Inflammatory macrophage treated with lipopolysaccharide for 1 hour (primary cell): Measurements from ENCODE around the gene EFNA4.

Experiments used
- DNase-seq, 2 donors: peaks; one replicate each; pipeline ENCODE4 v3.0.0-alpha.2; 2020 to 2022

Gene EFNA4

DNA sequence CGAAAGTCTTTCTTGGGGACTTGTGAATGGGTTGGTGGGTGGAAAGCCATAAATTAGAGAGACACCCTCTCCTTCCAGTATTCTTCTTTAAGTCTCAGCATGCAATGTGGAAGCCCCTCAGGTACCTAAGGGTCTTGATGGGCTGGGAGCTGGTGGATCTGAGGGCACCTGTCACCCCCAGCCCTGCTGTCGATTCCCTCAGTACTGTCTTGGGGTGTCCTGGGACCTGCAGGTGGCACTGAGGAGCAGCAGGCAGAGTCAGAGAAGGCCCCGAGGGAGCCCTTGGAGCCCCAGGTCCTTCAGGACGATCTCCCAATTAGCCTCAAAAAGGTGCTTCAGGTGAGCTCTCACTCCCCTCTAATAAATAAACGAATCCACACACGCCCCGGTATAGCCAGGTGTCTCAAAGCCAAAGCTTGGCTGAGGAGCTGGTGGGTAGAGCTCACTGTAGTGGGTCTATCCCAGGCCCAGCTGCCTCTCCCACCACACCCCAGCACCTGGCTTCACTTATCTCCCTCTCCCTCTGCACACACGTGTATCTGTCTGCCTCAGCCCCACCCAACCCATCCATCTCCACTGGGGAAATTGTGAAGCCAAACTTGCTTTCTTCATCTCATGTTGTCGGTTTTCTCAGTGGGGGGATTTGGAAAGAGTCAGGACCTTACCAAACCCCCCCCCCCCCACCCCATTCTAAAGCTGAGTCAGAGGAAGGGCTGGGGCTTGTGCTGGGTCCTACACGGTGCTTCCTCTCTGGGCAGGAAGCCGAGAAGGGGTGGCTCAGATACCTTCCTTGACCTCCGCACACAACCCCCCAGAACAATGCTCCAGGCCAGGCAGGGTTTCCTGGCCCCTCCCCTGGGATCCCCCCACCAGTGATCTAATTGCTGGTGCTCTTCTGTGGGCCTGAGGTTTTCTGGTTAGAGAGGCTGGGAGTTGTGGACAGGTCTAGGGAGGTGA lies 10.8 kb upstream of the EFNA4 start:
- no peak for DNase-seq

DNA sequence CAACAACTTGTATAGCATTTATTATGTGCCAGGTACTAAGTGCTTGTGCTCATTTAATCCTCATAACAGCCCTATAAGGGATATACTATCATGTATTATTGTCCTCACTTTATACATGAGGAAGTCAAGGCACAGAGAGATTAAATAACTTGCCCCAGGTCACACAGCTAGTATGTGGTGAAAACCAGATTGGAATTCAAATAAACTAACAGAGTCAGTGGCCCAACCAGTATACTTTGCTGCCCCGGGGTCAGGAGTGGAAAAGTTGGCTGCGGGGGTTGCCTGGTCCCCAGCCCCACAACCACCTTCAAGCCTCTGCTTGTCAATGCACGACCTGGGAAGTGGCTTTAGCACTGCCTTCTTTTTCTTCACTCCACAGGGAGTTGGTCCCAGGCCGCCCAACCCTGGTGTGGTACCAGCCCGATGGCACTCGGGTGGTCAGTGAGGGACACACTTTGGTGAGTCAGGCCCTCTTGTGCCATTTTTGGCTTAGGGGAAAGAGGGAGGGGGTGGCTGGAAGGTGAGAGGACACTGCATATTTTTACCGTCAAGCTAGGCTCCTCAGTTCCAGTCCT lies 9.9 kb upstream of the EFNA4 start:
- DNase-seq = no peak

DNA sequence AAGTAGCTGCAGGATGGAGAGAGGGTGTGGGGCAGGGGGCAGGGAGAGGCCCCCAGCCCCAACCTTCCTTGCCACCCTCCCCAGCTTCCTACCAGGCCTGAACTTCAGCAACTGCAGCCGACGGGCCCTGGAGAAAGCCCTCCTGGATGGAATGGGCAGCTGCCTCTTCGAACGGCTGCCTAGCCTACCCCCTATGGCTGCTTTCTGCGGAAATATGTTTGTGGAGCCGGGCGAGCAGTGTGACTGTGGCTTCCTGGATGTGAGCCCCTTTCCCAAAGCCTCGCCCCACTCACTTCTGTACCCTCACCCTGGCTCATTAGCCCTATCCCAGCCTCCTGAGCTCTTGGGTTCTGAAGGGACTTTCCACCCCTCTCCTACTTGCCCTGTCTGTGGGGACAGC lies 6.4 kb upstream of the EFNA4 start:
- DNase-seq = no peak

DNA sequence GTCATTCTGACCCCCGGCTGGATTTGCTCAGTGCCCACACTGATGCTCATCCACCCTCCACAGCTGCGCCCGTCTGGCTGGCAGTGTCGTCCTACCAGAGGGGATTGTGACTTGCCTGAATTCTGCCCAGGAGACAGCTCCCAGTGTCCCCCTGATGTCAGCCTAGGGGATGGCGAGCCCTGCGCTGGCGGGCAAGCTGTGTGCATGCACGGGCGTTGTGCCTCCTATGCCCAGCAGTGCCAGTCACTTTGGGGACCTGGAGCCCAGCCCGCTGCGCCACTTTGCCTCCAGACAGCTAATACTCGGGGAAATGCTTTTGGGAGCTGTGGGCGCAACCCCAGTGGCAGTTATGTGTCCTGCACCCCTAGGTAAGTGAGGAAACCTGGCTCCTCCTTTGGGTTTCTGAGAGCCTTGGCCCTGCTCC lies 5.7 kb upstream of the EFNA4 start:
- DNase-seq = no peak

DNA sequence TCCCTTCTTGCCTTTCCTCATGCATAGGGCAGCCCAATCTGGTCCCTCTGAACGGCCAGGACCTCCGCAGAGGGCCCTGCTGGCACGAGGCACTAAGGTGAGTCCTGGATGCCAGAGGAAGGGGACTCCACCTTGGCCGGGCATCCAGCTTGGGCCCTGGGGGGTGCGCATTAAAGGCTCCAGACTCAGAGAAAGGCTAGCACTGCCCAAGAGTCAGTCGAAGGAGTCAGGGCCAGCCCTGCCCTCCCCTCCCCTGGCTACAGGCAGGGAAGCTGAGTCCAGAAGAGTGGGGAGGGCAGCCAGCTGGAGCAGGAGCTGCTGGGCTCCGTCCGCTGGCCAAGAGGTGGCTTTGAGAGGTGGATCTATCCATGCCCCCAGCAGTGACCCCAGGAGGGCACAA lies 2.8 kb upstream of the EFNA4 start:
- no peak for DNase-seq

DNA sequence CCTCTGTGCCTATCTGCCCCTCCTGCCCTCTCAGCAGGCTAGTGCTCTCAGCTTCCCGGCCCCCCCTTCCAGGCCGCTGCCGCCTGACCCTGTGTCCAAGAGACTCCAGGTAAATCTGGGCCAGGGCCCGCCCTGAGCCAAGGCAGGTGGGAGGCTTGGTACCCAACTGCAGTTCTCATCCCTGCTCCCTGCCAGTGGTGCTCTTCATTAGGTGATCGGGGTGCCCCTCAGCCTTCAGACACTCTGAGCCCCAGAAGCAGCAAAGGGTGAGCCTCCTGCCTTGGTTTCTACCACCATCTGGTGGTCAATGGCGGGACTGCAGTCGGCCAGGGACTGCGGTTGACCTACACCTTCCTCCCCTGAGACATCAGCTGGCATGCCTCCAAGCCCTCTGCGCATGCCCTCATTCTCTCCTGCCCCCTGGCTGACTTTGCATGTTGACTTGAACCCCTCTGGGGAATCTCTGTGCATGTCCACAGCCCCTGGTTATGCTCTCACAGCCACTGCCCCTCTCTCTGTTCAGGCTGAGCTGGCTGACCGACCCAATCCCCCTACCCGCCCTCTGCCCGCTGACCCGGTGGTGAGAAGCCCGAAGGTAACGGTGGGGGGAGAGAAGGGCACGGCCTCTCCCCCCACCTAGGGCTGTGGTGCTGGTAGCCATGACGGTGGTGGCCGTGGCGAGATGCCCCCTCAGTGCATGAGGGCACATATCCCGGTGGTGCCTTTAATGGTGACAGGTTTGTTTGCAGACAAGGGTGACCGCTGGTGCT lies 2.0 kb upstream of the EFNA4 start:
- DNase-seq = peak in 1 of 2 donors; percentile 96

DNA sequence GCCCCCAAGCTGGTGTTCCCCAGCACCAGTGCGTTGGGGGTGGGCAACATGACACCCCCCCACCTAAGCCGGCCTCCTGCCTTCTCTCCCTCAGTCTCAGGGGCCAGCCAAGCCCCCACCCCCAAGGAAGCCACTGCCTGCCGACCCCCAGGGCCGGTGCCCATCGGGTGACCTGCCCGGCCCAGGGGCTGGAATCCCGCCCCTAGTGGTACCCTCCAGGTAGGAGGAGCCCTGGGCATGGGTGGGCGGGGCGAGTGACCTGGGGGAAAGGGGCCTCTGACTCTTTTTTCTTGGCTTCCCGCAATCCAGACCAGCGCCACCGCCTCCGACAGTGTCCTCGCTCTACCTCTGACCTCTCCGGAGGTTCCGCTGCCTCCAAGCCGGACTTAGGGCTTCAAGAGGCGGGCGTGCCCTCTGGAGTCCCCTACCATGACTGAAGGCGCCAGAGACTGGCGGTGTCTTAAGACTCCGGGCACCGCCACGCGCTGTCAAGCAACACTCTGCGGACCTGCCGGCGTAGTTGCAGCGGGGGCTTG lies 1.3 kb upstream of the EFNA4 start:
- no peak for DNase-seq

DNA sequence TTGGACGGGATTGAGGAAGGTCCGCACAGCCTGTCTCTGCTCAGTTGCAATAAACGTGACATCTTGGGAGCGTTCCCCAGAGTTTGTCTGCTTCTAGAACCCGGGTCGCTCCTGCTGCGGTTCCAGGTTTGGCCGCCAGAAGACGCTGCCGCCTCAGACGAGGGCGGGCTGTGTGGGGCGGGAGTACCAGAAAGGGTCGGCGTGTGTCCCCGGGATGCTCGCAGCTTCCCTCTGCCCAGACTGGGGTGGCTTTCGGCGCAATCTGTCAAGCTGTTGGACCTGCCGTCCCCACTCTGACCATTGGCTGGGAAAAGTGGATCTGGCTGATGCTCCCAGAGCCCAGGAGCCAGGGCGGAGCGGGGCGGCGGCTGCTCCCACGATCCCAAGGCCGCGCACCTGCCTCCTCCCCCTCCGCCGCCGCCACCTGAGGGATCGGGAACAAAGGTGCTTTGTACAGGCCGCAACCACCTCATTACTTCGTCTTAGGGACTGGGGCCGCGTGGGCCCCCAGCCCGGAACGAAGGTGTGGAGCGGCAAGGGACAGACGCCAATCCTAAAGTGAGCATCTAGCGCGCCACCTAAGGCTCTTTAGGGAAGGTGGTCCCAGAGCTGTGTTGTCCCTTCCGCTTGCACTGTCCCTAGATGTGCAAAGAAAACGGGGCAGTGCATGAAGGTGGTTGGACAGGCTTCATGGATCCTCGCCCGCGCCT lies 683 bp upstream of the EFNA4 start:
- peak in 1 of 2 donors; percentile 63 for DNase-seq

DNA sequence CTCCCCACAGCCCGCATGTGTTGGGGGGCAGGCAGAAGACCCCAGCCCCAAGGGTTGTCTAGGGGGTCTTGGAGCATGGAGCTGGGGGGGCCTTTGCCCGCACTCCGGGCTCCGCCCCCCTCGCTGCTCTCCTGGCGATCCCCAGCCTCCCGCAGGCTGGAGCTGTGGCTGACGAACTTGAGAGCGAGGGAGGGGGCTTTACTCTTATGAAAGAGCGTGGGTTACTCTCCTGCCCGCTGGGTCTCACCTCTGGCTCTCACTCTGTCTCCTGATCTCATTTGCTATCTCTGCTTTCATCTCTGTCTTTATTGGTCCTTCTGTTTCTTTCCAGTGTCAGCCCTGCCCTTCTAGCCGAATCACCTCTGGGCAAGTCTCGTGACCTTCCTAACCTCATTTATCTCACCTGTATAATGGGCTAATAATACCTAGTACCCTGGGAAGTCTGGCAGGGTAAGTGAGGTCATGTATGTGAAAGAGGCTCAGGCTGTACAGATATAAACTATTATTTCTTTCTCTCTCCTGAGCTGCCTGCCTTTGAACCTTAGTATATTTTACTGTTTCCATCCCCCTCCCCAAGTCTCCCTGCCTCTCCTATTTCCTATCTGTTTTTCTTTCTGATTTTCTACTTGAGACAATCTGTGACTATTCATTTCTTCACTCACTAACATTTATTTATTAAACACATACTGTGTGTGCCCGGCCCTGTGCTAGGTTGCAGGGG lies 731 bp downstream of the EFNA4 start:
- no peak for DNase-seq

DNA sequence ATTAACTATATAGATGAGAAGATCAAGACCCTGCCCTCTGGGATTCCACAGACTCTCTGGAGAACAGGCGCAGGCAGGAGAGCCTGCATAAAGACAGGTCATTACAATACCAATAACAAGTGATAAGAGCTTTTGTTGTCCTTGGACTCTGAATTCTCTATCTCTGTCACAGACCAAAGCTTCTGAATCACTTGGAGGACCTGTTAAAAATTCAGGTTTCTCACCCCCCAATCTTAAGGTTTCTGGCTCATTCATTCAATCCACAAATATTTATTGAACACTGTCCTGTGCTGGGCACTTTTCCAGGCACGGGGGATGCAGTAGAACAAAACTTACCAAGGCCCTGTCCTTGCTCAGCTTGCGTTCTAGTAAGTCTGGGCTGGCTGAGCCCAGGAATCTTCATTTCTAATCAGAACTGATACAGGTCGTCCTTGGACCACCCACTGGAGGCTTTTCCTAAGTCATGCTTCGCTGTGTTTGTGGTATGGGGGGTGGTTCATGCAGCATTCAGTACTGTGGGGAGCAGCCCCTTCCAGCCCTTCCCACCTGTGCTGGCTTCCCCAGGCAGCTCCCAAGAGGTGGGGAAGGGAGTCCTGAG lies 1.4 kb downstream of the EFNA4 start:
- no peak for DNase-seq

DNA sequence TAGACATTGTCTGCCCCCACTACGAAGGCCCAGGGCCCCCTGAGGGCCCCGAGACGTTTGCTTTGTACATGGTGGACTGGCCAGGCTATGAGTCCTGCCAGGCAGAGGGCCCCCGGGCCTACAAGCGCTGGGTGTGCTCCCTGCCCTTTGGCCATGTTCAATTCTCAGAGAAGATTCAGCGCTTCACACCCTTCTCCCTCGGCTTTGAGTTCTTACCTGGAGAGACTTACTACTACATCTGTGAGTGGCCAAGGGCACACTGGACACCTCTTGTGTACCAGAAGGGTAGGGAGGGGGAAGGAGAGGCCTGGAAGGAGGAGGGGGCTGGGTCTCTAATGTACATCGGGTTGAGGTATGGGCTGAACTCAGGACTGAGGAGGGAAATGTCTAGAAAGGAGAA lies 3.2 kb downstream of the EFNA4 start:
- no peak for DNase-seq

DNA sequence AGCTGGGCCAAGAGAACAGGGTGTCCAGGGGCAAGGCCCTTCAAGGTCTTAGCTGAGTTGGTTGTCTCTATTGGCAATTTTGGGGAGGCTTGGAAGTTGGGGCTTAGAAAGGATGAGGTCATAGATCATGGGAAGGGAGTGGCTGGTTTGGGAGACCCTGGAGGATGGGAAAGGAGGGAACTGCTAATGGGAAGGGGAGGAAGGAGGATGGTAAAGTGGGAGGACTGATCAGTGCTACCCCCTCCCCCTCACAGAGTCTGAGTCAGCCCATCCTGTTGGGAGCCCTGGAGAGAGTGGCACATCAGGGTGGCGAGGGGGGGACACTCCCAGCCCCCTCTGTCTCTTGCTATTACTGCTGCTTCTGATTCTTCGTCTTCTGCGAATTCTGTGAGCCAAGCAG lies 5.1 kb downstream of the EFNA4 start:
- DNase-seq = no peak

DNA sequence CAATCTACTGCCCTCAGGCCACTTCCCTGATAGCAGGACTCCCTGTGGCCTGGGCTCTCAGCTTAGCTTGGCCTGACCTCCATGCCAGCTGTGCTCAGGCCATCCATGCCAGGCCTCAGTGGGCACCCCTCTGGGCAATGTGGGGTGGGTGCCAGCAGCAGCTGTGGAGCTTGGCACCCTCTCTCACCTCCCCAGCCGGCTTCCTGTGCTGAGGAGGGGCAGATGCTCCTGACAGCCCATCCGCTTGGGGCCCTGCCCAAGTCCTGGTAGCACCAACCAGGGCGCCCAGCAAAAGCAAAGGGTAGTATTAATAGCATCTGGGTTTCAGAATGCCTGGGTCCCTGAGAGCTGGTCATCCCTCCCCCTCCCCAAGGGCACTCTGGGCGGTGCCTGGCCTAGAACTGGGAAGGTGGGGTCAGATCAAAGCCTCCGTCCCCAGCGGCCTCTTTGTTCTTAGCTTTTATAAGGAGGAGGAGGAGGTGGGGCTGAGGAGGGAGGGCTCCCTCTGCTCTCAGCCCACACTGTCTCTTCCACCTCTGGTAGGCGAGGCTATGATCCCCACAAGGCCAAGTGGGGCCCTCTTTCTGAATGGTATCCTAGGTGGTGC lies 6.1 kb downstream of the EFNA4 start:
- DNase-seq = no peak

DNA sequence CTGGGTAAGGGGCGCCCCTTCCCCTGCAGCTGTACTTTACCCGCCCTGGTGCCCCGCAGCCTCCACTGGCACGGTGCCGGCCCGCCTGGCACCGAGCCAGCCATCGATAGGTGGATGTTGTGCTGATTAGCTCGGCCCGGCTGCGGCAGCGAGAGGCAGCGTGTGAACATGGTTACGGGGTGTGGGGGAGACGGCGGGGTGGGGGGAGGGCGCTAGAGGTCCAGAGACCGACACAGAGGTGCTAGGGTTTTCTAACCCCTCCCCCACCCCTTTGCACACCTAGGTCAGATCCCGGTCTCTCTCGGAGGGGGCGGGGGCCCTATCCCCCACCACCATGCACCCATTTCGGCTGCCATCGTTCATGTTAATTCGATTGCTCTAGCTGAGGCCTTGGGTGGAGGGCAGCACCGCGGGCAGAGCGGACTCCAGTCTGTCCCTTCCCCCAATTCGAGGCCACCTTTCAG lies 6.7 kb downstream of the EFNA4 start:
- no peak for DNase-seq

DNA sequence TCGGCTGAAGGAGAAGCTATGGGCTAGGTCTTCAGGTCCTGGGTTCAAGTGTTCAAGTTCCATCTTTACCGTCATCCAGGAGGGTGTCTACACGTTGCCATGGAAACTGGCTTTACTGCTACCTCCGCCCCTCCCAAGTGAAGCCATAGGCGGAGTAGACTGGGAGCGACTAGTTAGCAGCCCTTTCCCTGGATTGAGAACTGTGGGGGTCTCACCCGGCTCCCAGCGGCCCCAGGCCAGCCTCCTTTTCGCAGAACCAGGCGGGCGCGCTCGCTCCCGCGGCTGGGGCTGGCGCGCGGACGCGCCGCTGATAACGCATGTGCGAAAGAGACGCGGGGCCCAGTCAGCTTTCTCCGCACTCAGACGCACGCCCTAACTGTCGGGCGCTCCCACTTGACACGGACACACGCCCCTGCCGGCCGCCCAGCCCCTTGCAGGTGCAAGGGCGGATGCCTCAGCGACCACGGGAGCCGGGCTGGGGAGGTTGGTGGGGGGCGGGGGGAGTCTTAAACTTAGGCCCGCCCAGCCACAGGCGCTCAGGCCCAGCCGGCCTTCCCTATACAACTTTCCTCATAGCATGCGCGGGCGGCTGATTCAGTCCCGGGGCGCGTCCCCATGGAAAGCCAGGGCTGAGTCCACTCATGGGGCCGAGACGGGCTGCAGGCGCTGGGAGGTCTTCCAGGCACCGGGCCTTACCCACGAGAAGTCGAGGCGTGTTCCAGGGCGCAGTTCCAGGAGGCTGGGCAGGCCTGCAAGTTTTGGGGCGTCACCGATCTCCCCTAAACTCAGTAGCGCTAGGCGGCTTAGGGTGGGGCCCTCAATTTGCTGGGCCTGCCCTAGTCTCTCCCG lies 7.4 kb downstream of the EFNA4 start:
- DNase-seq = peak; percentile 71 to 78

DNA sequence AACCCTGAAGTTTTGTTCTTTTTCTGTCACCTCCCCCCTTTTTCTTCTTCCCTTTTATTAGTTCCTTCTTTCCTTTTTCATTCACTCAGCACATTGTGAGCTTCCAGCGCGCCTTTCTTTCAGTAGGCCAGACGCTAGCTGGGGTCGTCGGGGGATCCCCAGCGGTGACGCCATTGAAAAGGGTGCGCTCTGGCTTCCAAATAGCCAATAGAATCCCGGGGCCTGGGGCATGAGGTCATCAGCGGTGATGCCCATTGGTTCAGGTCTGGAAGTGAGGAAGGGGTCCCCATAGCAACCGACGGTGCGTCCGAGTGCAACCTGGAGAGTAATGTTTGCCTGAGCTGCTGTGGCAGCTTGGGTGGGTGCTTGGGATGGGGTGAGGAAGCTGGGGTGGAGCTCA lies 8.2 kb downstream of the EFNA4 start:
- DNase-seq = peak in 1 of 2 donors; percentile 38

DNA sequence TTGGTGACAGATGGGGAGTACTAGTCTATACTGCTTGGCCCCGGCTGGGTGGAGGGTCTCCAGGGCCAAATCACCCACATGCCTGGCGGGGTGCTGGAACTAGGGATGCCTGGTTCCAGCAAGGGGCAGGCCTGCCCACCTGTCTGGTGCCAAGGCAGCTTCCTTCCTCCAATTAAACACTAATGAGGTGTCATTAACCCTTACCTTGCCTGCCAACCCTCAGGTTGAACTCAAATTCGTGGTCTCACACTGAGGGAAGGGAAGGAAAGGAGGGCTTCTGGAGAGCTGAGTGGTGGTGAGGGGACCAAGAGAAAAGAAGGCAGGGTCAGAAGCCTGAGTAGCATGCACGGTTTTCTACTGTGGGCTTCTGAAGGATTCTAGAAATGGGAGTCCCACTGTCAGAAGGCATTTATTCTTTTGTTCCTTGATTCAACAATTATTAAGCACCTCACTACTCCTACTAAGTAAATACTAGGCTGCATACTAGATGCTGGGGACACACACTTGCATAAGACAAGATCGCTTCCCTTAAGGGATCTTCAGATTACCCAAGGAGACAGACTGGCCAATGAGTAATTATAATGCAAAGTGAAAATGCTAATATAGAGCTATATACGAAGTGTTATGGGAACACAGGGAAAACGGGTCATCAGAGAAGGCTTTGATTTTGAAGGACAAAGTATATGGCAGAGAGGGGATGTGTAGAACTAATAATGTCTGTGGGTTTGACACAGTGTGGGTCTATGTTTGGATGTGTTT lies 9.2 kb downstream of the EFNA4 start:
- DNase-seq = no peak

DNA sequence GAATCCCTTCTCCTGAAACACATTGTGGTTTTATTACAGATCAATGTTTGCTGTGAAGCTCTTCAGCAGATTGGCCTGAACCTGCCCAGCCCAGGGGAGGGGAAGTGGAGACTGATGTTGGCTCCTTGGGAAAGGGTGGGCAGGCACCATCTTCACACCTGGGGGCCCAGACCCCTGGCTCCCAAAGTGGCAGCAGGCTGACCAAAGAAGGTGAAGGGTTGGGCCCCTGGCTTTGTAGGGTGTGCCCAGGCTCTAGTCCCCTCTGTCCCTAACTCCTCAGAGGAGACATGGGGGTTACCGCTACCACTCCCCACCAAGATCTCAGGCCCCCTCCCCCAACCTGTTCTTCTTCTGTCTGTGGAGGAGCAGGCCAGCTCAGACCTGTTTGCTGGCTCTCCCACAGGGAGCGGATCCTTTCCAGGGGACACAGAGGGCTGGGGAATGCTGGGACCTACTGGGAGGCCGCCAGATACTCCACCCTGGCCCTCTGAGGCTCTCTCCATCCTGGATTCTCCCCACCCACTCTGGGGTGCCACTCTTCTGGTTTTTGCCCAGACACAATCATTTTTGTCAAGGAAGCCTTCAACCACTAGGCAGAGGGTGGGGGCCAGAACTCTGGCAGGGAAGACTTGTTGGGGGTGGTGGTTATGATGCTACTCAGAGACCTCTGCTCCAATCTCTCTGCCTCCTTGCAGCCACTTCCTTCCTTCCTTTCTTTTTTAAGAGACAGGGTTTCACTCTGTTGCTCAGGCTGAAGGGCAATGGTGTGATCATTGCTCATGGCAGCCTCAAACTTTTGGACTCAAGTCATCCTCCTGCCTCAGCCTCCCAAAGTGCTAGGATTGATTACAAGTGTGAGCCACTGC lies 10.1 kb downstream of the EFNA4 start:
- peak; percentile 38 to 51 for DNase-seq
